ENCODE measurements around the gene MYEF2.

The MYEF2 gene

GRCh38 chr15:48109856-48110531 is 68.1 kb downstream of the MYEF2 start:
- DNase-seq (ENCODE audit: low read depth) = no peak
- TF ChIP-seq CTCF (IDR thresholded peaks at IDR 0.05; ENCODE audit: low read depth, low read length, missing control alignments) = peak; percentile 10
- in situ Hi-C loops (cut with HindIII; ENCODE audit: low sequenced_read_pairs) = no loop called here
- H3K4me3 ChIP-seq (ENCODE audit: low read depth, low read length) = no peak overlapping the region

DNA sequence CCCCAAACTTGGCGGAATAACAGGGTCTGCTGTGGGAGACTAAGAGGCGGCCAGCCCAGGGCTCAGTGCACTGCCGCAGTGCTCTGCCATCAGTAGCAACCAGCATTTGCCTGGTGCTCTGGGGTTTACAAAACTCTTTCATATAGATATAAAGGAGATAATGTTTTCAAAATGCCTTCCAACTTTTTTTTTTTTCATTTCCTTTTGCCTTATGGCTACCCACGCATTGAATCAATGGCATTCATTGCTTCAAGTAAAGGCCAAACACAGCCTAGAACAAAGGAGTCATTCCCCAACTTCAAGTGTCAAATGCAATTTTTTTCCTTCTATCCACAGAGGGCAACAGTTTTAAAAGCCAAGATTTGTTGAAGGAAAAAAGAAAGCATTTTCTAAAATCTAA is 68.9 kb downstream of the MYEF2 start:
- no peak overlapping the region for H3K4me3 ChIP-seq (ENCODE audit: low read depth, low read length)
- in situ Hi-C loops (cut with HindIII; ENCODE audit: low sequenced_read_pairs) = no loop called here
- no peak for DNase-seq (ENCODE audit: low read depth)
- no peak for TF ChIP-seq CTCF (IDR thresholded peaks at IDR 0.05; ENCODE audit: low read depth, low read length, missing control alignments)

DNA sequence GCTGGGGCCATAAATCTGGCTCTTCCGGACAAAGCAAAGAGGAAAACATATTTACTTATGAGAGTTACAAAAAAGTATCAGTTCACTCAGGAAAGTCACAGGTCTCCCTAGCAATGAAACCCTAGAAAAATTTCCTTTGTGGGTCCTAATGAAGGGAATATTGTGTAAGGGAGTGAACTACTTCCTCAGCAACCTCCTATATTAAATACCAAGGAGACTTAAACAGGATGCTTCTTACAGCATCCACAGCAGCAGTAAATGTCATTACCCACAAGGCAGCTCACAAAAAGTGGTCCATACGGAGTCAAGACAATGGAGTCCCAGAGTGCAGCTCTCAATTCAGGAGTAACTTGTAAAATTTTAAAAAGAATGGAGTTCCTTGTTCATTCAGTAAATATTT is 72.2 kb downstream of the MYEF2 start:
- no peak overlapping the region for H3K4me3 ChIP-seq (ENCODE audit: low read depth, low read length)
- in situ Hi-C loops (cut with HindIII; ENCODE audit: low sequenced_read_pairs) = no loop called here
- DNase-seq (ENCODE audit: low read depth) = no peak
- TF ChIP-seq CTCF (IDR thresholded peaks at IDR 0.05; ENCODE audit: low read depth, low read length, missing control alignments) = no peak

DNA sequence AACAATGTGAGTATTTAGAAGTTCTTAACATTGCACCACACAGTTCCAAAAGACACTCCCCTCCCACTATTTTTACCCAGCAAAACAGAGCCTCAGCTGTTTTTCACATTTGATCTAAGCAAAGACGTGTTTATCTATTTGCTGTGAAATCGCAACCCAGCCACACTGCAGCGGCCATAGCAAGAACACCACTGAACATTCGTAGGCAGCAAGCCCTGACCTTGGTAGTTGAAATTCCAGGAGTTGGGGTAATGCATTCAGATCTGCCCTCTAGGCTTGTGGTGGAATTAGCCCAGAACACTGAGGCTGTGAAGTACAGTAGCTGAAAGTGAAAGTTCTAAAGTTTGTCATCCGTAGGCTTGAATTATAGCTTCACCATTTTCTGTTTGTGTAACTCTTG is 74.4 kb downstream of the MYEF2 start:
- in situ Hi-C loops (cut with HindIII; ENCODE audit: low sequenced_read_pairs) = no loop called here
- no peak for DNase-seq (ENCODE audit: low read depth)
- TF ChIP-seq CTCF (IDR thresholded peaks at IDR 0.05; ENCODE audit: low read depth, low read length, missing control alignments) = no peak
- H3K4me3 ChIP-seq (ENCODE audit: low read depth, low read length) = no peak overlapping the region

DNA sequence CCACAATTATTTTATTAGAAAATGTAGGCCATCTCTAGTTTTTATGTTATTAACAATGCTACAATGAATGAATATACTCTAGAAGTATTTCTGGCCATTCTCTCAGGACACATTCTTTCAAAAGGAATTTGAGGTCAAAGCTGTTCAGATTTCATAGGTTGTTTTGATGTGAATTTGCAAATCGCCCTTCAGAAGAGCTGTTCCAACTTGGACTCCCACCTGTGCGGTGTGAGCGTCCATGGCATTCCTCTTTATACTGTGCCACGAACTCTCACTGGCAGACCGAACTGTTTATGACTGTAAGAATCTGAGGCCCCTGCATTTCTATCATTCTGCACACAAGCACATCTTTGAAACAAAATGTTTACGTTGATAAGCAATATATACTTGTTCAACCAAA is 75.9 kb downstream of the MYEF2 start:
- peak; percentile 27 for DNase-seq (ENCODE audit: low read depth)
- in situ Hi-C loops (cut with HindIII; ENCODE audit: low sequenced_read_pairs) = no loop called here
- H3K4me3 ChIP-seq (ENCODE audit: low read depth, low read length) = no peak overlapping the region
- TF ChIP-seq CTCF (IDR thresholded peaks at IDR 0.05; ENCODE audit: low read depth, low read length, missing control alignments) = no peak

DNA sequence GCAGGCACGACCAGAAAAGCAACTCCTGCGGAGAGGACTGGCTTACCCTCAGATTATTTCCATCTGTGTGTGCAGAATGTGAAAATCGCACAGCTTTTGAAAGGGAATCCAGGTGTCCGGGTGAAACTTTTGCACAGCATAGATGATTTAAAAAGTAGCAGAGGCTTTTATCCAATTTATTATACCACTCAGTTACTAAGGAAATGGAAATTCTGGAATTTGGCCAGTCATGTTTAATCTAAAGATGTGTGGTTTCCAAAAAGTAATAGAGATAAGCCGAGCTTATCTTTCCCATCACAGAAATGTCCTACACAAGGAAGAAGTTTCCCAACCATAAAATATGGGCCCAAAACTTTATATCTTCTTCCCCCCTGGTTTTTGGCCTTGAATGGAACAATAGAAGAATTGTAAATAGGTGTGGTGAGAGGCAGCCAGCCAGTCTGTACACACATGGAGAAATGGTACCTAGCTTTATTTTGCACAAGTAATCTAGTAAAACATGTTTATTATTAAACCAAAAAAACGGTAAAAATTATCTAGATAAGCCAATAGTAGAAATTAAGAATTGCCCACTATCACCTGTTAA is 76.6 kb downstream of the MYEF2 start:
- in situ Hi-C loops (cut with HindIII; ENCODE audit: low sequenced_read_pairs) = no loop called here
- no peak overlapping the region for H3K4me3 ChIP-seq (ENCODE audit: low read depth, low read length)
- no peak for TF ChIP-seq CTCF (IDR thresholded peaks at IDR 0.05; ENCODE audit: low read depth, low read length, missing control alignments)
- no peak for DNase-seq (ENCODE audit: low read depth)
